WTC11 (cell line): Measurements from ENCODE around the gene WNT7A. TPM values are rescaled to one million over a fixed set of nuclear protein-coding genes. Genes with fewer than 3 reads are reported as not detected.

Source experiments
- ATAC-seq: fragments of 200-7000 bp; cut with Tn5 transposase; 2 replicates; pipeline ENCODE4 v1.10.0; 2021; ENCODE audit warnings: mild to moderate bottlenecking, moderate library complexity
- CTCF ChIA-PET: fragments of 300-600 bp; sonication (Branson Sonifier 250); formaldehyde crosslinking; loops from one replicate; lab custom pipeline; 2021; ENCODE audit warnings: antibody characterized with exemption; lab: Charles Lee
- POLR2A ChIA-PET: fragments of 350-600 bp; sonication (Branson Sonifier 250); formaldehyde crosslinking; loops from one replicate; lab custom pipeline; 2021; ENCODE audit warnings: antibody characterized with exemption; lab: Charles Lee
- DNase-seq: peaks from one replicate; pipeline ENCODE4 v3.0.0; 2021; ENCODE audit warnings: low spot score
- H3K27ac Mint-ChIP-seq: 2 replicates; pipeline ENCODE4 v1.8.0; 2021; ENCODE audit warnings: mixed read lengths
- H3K27me3 Mint-ChIP-seq: 2 replicates; pipeline ENCODE4 v1.8.0; 2021; ENCODE audit warnings: low read depth, mild to moderate bottlenecking, moderate library complexity, mixed read lengths
- H3K36me3 Mint-ChIP-seq: 2 replicates; pipeline ENCODE4 v1.8.0; 2021; ENCODE audit warnings: mixed read lengths
- H3K4me1 Mint-ChIP-seq: 2 replicates; pipeline ENCODE4 v1.8.0; 2022; ENCODE audit warnings: mixed read lengths
- H3K4me3 Mint-ChIP-seq: 2 replicates; pipeline ENCODE4 v1.8.0; 2021; ENCODE audit warnings: mild to moderate bottlenecking, moderate library complexity, mixed read lengths
- H3K9me3 Mint-ChIP-seq: 2 replicates; pipeline ENCODE4 v1.8.0; 2021; ENCODE audit warnings: mixed read lengths
- CREB1 ChIP-seq: sonication (generic); formaldehyde crosslinking; IDR thresholded peaks from 2 replicates; pipeline ENCODE4 v1.8.0; 2023; ENCODE audit warnings: mild to moderate bottlenecking, missing genetic modification reagents
- FOXK1 ChIP-seq: sonication (generic); formaldehyde crosslinking; IDR thresholded peaks from 2 replicates; pipeline ENCODE4 v1.8.0; 2022; ENCODE audit warnings: mild to moderate bottlenecking, moderate library complexity, missing genetic modification reagents
- FOXP1 ChIP-seq: sonication (generic); formaldehyde crosslinking; IDR thresholded peaks from 2 replicates; pipeline ENCODE4 v1.8.0; 2022; ENCODE audit warnings: missing genetic modification reagents, mild to moderate bottlenecking, moderate library complexity, borderline replicate concordance
- JAZF1 ChIP-seq: fragments of 250-450 bp; sonication (Bioruptor Pico); IDR thresholded peaks from 2 replicates; pipeline ENCODE4 v1.9.0; 2021; ENCODE audit warnings: moderate library complexity, mild to moderate bottlenecking, inconsistent platforms
- RELA ChIP-seq: sonication (generic); formaldehyde crosslinking; IDR thresholded peaks from 2 replicates; pipeline ENCODE4 v1.8.1; 2022; ENCODE audit warnings: missing genetic modification reagents, mild to moderate bottlenecking, borderline replicate concordance
- TCF7 ChIP-seq: sonication (generic); formaldehyde crosslinking; IDR thresholded peaks from 2 replicates; pipeline ENCODE4 v1.8.0; 2022; ENCODE audit warnings: mild to moderate bottlenecking, low read depth, missing genetic modification reagents, moderate library complexity
- ZNF416 ChIP-seq: fragments of 250-450 bp; sonication (Bioruptor Pico); IDR thresholded peaks from 2 replicates; pipeline ENCODE4 v1.9.0; 2021; ENCODE audit warnings: mild to moderate bottlenecking, inconsistent platforms
- ZNF423 ChIP-seq: fragments of 250-450 bp; sonication (Bioruptor Pico); IDR thresholded peaks from 2 replicates; pipeline ENCODE4 v2.1.2; 2022; ENCODE audit warnings: mild to moderate bottlenecking, moderate library complexity
- total RNA-seq: library from RNA; stranded (reverse); gene quantifications from 3 replicates; pipeline ENCODE4 v1.2.3, GENCODE V29; 2021
- TF ChIP-seq, protein P1 (sequence below): fragments of 250-450 bp; sonication (Bioruptor Pico); IDR thresholded peaks from 2 replicates; pipeline ENCODE4 v1.9.0; 2021; ENCODE audit warnings: mild to moderate bottlenecking
- TF ChIP-seq, protein P2 (sequence below): sonication (generic); formaldehyde crosslinking; IDR thresholded peaks from 2 replicates; pipeline ENCODE4 v1.8.0; 2022; ENCODE audit warnings: missing genetic modification reagents
- TF ChIP-seq, protein P3 (sequence below): fragments of 250-450 bp; sonication (Bioruptor Pico); IDR thresholded peaks from 2 replicates; pipeline ENCODE4 v1.9.0; 2021; ENCODE audit warnings: mild to moderate bottlenecking
- TF ChIP-seq, protein P4 (sequence below): fragments of 250-450 bp; sonication (Bioruptor Pico); IDR thresholded peaks from 2 replicates; pipeline ENCODE4 v2.1.2; 2022; ENCODE audit warnings: mild to moderate bottlenecking, moderate library complexity
- TF ChIP-seq, protein P5 (sequence below): sonication (generic); formaldehyde crosslinking; IDR thresholded peaks from 2 replicates; pipeline ENCODE4 v1.8.0; 2022; ENCODE audit warnings: mild to moderate bottlenecking, missing genetic modification reagents
- TF ChIP-seq, protein P6 (sequence below): sonication (generic); formaldehyde crosslinking; IDR thresholded peaks from 2 replicates; pipeline ENCODE4 v1.8.1; 2023; ENCODE audit warnings: mild to moderate bottlenecking, missing genetic modification reagents, borderline replicate concordance
- TF ChIP-seq, protein P7 (sequence below): sonication (generic); formaldehyde crosslinking; IDR thresholded peaks from 2 replicates; pipeline ENCODE4 v1.8.0; 2022; ENCODE audit warnings: mild to moderate bottlenecking, missing genetic modification reagents
- TF ChIP-seq, protein P8 (sequence below): sonication (generic); formaldehyde crosslinking; IDR thresholded peaks from 2 replicates; pipeline ENCODE4 v1.8.0; 2023; ENCODE audit warnings: missing genetic modification reagents, mild to moderate bottlenecking, borderline replicate concordance
- TF ChIP-seq, protein P9 (sequence below): sonication (generic); formaldehyde crosslinking; IDR thresholded peaks from 2 replicates; pipeline ENCODE4 v1.8.1; 2023; ENCODE audit warnings: mild to moderate bottlenecking, missing genetic modification reagents
- TF ChIP-seq, protein P10 (sequence below): sonication (generic); formaldehyde crosslinking; conservative IDR thresholded peaks from 2 replicates; pipeline ENCODE4 v1.8.1; 2022; ENCODE audit warnings: mild to moderate bottlenecking, missing genetic modification reagents

WNT7A gene
- total RNA-seq, 1 experiment from 2014 or later, result 0.04 TPM

DNA sequence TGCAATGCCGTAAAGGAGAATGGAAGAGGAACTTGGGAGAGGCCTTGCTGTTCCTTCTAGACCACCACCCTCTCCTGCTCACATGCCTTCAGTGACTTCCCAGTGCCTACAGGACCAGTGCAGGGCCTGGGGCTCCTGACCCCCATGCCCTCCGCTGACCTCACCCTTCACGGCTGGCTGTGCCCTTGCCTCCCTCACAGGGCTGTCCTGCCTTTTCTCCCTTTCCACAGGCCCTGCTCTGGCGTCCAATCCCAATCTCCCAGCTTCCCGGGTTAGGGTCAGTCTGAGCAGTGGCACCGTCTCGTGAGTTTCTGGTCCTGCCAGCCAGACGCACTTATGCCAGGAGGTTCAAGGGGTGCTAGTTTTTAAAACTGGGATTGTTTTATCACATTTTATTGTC lies 110.4 kb downstream of the WNT7A start:
- ATAC-seq, result no peak
- Mint-ChIP-seq H3K27ac (no peak overlapping the region), H3K9me3 (no peaks in the 10 kb centered on the region), H3K4me3 (no peak overlapping the region), H3K36me3 (no peaks in the 10 kb centered on the region), H3K27me3 (no peaks in the 10 kb centered on the region), H3K4me1 (peaks cover 18% of the 10 kb centered on the region)
- POLR2A ChIA-PET, result no interaction called here
- no peak for DNase-seq
- CTCF ChIA-PET, result interaction anchor here (2.1 kb wide), 1 partner anchor 111 kb away, joined by 9 read pairs; the partner anchor contains the start of gene WNT7A
- TF ChIP-seq, protein P1, sequence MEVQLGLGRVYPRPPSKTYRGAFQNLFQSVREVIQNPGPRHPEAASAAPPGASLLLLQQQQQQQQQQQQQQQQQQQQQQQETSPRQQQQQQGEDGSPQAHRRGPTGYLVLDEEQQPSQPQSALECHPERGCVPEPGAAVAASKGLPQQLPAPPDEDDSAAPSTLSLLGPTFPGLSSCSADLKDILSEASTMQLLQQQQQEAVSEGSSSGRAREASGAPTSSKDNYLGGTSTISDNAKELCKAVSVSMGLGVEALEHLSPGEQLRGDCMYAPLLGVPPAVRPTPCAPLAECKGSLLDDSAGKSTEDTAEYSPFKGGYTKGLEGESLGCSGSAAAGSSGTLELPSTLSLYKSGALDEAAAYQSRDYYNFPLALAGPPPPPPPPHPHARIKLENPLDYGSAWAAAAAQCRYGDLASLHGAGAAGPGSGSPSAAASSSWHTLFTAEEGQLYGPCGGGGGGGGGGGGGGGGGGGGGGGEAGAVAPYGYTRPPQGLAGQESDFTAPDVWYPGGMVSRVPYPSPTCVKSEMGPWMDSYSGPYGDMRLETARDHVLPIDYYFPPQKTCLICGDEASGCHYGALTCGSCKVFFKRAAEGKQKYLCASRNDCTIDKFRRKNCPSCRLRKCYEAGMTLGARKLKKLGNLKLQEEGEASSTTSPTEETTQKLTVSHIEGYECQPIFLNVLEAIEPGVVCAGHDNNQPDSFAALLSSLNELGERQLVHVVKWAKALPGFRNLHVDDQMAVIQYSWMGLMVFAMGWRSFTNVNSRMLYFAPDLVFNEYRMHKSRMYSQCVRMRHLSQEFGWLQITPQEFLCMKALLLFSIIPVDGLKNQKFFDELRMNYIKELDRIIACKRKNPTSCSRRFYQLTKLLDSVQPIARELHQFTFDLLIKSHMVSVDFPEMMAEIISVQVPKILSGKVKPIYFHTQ, result no peak
- TF ChIP-seq, protein P2, sequence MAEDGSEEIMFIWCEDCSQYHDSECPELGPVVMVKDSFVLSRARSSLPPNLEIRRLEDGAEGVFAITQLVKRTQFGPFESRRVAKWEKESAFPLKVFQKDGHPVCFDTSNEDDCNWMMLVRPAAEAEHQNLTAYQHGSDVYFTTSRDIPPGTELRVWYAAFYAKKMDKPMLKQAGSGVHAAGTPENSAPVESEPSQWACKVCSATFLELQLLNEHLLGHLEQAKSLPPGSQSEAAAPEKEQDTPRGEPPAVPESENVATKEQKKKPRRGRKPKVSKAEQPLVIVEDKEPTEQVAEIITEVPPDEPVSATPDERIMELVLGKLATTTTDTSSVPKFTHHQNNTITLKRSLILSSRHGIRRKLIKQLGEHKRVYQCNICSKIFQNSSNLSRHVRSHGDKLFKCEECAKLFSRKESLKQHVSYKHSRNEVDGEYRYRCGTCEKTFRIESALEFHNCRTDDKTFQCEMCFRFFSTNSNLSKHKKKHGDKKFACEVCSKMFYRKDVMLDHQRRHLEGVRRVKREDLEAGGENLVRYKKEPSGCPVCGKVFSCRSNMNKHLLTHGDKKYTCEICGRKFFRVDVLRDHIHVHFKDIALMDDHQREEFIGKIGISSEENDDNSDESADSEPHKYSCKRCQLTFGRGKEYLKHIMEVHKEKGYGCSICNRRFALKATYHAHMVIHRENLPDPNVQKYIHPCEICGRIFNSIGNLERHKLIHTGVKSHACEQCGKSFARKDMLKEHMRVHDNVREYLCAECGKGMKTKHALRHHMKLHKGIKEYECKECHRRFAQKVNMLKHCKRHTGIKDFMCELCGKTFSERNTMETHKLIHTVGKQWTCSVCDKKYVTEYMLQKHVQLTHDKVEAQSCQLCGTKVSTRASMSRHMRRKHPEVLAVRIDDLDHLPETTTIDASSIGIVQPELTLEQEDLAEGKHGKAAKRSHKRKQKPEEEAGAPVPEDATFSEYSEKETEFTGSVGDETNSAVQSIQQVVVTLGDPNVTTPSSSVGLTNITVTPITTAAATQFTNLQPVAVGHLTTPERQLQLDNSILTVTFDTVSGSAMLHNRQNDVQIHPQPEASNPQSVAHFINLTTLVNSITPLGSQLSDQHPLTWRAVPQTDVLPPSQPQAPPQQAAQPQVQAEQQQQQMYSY, result no peak
- TF ChIP-seq, protein P3, sequence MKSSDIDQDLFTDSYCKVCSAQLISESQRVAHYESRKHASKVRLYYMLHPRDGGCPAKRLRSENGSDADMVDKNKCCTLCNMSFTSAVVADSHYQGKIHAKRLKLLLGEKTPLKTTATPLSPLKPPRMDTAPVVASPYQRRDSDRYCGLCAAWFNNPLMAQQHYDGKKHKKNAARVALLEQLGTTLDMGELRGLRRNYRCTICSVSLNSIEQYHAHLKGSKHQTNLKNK (CRISPR knock-in tag), result no peak
- TF ChIP-seq, protein P4, sequence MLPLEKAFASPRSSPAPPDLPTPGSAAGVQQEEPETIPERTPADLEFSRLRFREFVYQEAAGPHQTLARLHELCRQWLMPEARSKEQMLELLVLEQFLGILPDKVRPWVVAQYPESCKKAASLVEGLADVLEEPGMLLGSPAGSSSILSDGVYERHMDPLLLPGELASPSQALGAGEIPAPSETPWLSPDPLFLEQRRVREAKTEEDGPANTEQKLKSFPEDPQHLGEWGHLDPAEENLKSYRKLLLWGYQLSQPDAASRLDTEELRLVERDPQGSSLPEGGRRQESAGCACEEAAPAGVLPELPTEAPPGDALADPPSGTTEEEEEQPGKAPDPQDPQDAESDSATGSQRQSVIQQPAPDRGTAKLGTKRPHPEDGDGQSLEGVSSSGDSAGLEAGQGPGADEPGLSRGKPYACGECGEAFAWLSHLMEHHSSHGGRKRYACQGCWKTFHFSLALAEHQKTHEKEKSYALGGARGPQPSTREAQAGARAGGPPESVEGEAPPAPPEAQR (CRISPR knock-in tag), result no peak
- TF ChIP-seq FOXK1, result no peak
- no peak for TF ChIP-seq ZNF416
- no peak for TF ChIP-seq ZNF423 (CRISPR knock-in tag)
- no peak for TF ChIP-seq RELA (CRISPR knock-in tag)
- TF ChIP-seq, protein P5, sequence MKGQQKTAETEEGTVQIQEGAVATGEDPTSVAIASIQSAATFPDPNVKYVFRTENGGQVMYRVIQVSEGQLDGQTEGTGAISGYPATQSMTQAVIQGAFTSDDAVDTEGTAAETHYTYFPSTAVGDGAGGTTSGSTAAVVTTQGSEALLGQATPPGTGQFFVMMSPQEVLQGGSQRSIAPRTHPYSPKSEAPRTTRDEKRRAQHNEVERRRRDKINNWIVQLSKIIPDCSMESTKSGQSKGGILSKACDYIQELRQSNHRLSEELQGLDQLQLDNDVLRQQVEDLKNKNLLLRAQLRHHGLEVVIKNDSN (CRISPR knock-in tag), result no peak
- TF ChIP-seq, protein P6, sequence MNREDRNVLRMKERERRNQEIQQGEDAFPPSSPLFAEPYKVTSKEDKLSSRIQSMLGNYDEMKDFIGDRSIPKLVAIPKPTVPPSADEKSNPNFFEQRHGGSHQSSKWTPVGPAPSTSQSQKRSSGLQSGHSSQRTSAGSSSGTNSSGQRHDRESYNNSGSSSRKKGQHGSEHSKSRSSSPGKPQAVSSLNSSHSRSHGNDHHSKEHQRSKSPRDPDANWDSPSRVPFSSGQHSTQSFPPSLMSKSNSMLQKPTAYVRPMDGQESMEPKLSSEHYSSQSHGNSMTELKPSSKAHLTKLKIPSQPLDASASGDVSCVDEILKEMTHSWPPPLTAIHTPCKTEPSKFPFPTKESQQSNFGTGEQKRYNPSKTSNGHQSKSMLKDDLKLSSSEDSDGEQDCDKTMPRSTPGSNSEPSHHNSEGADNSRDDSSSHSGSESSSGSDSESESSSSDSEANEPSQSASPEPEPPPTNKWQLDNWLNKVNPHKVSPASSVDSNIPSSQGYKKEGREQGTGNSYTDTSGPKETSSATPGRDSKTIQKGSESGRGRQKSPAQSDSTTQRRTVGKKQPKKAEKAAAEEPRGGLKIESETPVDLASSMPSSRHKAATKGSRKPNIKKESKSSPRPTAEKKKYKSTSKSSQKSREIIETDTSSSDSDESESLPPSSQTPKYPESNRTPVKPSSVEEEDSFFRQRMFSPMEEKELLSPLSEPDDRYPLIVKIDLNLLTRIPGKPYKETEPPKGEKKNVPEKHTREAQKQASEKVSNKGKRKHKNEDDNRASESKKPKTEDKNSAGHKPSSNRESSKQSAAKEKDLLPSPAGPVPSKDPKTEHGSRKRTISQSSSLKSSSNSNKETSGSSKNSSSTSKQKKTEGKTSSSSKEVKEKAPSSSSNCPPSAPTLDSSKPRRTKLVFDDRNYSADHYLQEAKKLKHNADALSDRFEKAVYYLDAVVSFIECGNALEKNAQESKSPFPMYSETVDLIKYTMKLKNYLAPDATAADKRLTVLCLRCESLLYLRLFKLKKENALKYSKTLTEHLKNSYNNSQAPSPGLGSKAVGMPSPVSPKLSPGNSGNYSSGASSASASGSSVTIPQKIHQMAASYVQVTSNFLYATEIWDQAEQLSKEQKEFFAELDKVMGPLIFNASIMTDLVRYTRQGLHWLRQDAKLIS (CRISPR knock-in tag), result no peak
- TF ChIP-seq, protein P7, sequence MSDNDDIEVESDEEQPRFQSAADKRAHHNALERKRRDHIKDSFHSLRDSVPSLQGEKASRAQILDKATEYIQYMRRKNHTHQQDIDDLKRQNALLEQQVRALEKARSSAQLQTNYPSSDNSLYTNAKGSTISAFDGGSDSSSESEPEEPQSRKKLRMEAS (CRISPR knock-in tag), result no peak
- TF ChIP-seq, protein P8, sequence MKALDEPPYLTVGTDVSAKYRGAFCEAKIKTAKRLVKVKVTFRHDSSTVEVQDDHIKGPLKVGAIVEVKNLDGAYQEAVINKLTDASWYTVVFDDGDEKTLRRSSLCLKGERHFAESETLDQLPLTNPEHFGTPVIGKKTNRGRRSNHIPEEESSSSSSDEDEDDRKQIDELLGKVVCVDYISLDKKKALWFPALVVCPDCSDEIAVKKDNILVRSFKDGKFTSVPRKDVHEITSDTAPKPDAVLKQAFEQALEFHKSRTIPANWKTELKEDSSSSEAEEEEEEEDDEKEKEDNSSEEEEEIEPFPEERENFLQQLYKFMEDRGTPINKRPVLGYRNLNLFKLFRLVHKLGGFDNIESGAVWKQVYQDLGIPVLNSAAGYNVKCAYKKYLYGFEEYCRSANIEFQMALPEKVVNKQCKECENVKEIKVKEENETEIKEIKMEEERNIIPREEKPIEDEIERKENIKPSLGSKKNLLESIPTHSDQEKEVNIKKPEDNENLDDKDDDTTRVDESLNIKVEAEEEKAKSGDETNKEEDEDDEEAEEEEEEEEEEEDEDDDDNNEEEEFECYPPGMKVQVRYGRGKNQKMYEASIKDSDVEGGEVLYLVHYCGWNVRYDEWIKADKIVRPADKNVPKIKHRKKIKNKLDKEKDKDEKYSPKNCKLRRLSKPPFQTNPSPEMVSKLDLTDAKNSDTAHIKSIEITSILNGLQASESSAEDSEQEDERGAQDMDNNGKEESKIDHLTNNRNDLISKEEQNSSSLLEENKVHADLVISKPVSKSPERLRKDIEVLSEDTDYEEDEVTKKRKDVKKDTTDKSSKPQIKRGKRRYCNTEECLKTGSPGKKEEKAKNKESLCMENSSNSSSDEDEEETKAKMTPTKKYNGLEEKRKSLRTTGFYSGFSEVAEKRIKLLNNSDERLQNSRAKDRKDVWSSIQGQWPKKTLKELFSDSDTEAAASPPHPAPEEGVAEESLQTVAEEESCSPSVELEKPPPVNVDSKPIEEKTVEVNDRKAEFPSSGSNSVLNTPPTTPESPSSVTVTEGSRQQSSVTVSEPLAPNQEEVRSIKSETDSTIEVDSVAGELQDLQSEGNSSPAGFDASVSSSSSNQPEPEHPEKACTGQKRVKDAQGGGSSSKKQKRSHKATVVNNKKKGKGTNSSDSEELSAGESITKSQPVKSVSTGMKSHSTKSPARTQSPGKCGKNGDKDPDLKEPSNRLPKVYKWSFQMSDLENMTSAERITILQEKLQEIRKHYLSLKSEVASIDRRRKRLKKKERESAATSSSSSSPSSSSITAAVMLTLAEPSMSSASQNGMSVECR (CRISPR knock-in tag), result no peak
- TF ChIP-seq TCF7, result no peak
- no peak for TF ChIP-seq JAZF1
- TF ChIP-seq, protein P9, sequence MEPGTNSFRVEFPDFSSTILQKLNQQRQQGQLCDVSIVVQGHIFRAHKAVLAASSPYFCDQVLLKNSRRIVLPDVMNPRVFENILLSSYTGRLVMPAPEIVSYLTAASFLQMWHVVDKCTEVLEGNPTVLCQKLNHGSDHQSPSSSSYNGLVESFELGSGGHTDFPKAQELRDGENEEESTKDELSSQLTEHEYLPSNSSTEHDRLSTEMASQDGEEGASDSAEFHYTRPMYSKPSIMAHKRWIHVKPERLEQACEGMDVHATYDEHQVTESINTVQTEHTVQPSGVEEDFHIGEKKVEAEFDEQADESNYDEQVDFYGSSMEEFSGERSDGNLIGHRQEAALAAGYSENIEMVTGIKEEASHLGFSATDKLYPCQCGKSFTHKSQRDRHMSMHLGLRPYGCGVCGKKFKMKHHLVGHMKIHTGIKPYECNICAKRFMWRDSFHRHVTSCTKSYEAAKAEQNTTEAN (CRISPR knock-in tag), result no peak
- TF ChIP-seq CREB1 (CRISPR knock-in tag), result no peak
- TF ChIP-seq FOXP1 (CRISPR knock-in tag), result no peak
- TF ChIP-seq, protein P10, sequence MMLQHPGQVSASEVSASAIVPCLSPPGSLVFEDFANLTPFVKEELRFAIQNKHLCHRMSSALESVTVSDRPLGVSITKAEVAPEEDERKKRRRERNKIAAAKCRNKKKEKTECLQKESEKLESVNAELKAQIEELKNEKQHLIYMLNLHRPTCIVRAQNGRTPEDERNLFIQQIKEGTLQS (CRISPR knock-in tag), result no peak
